ENCODE measurements around the gene HDC.

The HDC gene

GRCh38 chr15:50225938-50226337 lies 39.6 kb downstream of the HDC start:
- DNase-seq, result no peak

GRCh38 chr15:50225057-50225456 lies 40.5 kb downstream of the HDC start:
- DNase-seq, result no peak

- peak; percentile 29 for DNase-seq
Observed at GRCh38 chr15:50224606-50225005, 40.9 kb downstream of the HDC start.

GRCh38 chr15:50222181-50222580 lies 43.3 kb downstream of the HDC start:
- no peak for DNase-seq

GRCh38 chr15:50219820-50220219 lies 45.7 kb downstream of the HDC start:
- DNase-seq, result no peak

- no peak for DNase-seq
Observed at GRCh38 chr15:50218691-50219090, 46.8 kb downstream of the HDC start.

- DNase-seq, result no peak
Observed at GRCh38 chr15:50218291-50218690, 47.2 kb downstream of the HDC start.

- DNase-seq, result no peak
Observed at GRCh38 chr15:50210462-50211157, 54.9 kb downstream of the HDC start.

- no peak for DNase-seq
Observed at GRCh38 chr15:50209809-50210208, 55.7 kb downstream of the HDC start.

GRCh38 chr15:50206020-50206419 lies 59.5 kb downstream of the HDC start:
- no peak for DNase-seq

- DNase-seq, result no peak
Observed at GRCh38 chr15:50202003-50202402, 63.5 kb downstream of the HDC start.

GRCh38 chr15:50192926-50193620 lies 72.5 kb downstream of the HDC start:
- DNase-seq, result no peak

GRCh38 chr15:50192164-50192563 lies 73.4 kb downstream of the HDC start:
- no peak for DNase-seq

All from MV-4-11 (cell line).